ENCODE results near the gene ATXN10. TPM values are rescaled to one million over a fixed set of nuclear protein-coding genes. Genes with fewer than 3 reads are reported as not detected.

Gene ATXN10
- total RNA-seq, 6 donors from 2014 or later, result 90.2 to 137 (median 110) TPM

DNA sequence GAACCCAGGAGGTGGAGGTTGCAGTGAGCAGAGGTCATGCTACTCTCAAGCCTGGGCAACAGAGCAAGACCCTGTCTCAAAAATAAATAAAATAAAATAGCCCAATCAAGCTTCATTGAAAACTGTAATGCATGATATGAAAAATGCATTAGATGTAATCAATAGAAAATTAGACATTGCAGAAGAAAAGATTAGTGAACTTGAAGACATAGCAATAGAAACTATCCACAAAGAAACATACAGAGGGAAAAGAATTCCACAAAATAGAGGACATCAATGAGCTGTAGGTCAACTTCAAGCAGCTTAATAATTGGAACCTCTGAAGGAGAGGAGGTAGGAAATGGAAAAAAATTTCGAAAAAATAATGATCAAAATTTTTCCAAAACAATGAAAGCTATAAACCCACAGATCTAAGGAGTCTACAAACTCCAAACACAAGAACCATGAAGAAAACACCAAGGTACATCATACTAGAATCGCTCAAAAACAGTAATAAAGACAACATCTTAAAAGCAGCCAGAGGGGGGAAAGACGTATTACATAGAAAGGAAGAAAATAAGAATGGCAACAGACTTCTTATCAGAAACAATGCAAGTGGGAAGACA is 201.1 kb downstream of the ATXN10 start:
- TF ChIP-seq POLR2A (IDR thresholded peaks at IDR 0.05) (no peak), EP300 (IDR thresholded peaks at IDR 0.05) (no peak), POLR2AphosphoS5 (IDR thresholded peaks at IDR 0.05) (no peak)
- TF ChIP-seq, protein P1, sequence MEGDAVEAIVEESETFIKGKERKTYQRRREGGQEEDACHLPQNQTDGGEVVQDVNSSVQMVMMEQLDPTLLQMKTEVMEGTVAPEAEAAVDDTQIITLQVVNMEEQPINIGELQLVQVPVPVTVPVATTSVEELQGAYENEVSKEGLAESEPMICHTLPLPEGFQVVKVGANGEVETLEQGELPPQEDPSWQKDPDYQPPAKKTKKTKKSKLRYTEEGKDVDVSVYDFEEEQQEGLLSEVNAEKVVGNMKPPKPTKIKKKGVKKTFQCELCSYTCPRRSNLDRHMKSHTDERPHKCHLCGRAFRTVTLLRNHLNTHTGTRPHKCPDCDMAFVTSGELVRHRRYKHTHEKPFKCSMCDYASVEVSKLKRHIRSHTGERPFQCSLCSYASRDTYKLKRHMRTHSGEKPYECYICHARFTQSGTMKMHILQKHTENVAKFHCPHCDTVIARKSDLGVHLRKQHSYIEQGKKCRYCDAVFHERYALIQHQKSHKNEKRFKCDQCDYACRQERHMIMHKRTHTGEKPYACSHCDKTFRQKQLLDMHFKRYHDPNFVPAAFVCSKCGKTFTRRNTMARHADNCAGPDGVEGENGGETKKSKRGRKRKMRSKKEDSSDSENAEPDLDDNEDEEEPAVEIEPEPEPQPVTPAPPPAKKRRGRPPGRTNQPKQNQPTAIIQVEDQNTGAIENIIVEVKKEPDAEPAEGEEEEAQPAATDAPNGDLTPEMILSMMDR (IDR thresholded peaks at IDR 0.05), result no peak
- no peak overlapping the region for H3K4me3 ChIP-seq

DNA sequence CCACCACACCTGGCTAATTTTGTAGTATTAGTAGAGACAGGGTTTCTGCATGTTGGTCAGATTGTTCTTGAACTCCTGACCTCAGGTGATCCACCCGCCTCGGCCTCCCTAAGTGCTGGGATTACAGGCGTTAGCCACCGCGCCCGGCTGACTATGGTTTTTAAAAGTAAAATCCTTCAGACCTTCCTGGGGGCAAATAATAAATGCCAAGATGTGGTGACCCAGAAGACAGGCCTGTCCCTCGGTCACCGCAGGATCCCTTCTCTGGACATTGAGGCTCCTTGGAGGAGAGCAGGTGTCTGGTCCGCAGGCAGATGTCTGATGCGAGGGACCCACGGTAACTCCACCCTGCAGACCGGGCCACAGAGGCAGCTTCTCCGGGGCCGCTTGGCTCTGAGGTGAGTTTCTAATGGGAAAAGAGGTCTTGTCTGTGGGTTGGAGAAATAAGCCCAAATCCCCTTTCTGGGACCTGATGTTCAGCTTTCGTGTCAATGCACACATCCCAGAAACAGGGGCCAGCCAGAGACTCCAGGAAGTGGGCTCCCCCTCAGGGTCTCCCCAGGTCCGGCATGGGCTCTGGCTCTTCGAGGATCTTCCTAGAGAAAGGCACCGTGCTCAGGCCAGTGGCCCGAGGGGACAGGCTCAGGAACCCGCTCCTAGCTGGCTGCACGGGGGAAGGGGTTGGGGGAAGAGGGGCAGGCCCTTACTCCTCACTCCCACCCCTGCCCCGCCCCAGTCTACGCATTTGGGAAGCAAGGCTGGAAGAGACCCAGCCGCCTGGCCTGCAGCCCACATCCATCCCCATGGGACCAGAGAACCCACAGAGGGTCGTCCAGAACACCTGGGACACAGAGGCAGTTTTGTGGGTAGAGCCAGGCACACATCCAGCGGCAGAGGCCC is 204.8 kb downstream of the ATXN10 start:
- peak; percentile 16 to 46 for DNase-seq
- WGBS, 2 donors, result 89 to 96% methylated on average over 15 to 26 of the region's 26 CpGs

More for the DNA sequence above, 201.1 kb downstream of the ATXN10 start:
- Histone ChIP-seq H3K27ac (no peak overlapping the region), H3K4me1 (peaks cover under 1 to 2% (median under 1%) of the 10 kb centered on the region in 4 donors), H3K9me3 (peaks cover 0 to 5% (median 0%) of the 10 kb centered on the region in 4 donors), H3K27me3 (peaks cover 0 to 2% (median 0%) of the 10 kb centered on the region in 4 donors), H3K36me3 (no peaks in the 10 kb centered on the region)
- DNase-seq (no peak), ATAC-seq (ENCODE audit: low FRiP score in 2 of 2) (no peak)
- WGBS, 2 donors, result 81 to 94% methylated on average over 3 of the region's 3 CpGs

DNA sequence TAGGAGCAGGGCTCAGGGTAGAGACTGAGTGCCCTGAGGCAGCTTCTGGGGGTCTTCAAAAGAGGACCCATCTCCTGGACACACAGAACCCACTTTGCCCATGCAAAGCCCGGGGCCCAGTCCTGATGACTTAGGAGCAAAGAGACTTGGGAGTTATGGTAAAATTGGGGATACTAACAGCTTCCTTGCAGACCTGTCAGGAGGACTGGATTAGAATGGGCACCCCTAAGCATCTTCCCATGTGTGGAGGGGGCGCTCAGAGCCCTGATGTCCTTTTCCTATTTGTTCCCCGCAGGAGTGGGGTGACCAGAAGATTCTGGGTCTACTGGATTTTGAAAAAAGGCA is 205.4 kb downstream of the ATXN10 start:
- no peak overlapping the region for H3K4me3 ChIP-seq
- TF ChIP-seq, protein P1 (IDR thresholded peaks at IDR 0.05), result no peak
- no peak for TF ChIP-seq EP300 (IDR thresholded peaks at IDR 0.05)
- TF ChIP-seq POLR2A (IDR thresholded peaks at IDR 0.05), result no peak
- TF ChIP-seq POLR2AphosphoS5 (IDR thresholded peaks at IDR 0.05), result no peak
- H3K4me1 ChIP-seq, result peaks cover 0 to 9% (median 2%) of the 10 kb centered on the region in 4 donors
- WGBS, 2 donors, result 88 to 90% methylated on average over 2 to 3 of the region's 3 CpGs
- no peak for ATAC-seq (ENCODE audit: low FRiP score in 2 of 2)
- H3K27me3 ChIP-seq, result peaks cover 0 to 9% (median 4%) of the 10 kb centered on the region in 4 donors
- H3K9me3 ChIP-seq, result peaks cover 0 to 5% (median 0%) of the 10 kb centered on the region in 4 donors
- no peaks in the 10 kb centered on the region for H3K36me3 ChIP-seq
- peak in 1 of 2 donors; percentile 7 for DNase-seq
- H3K27ac ChIP-seq, result no peak overlapping the region

More for the DNA sequence above, 204.8 kb downstream of the ATXN10 start:
- Histone ChIP-seq H3K36me3 (no peaks in the 10 kb centered on the region), H3K27ac (no peak overlapping the region), H3K4me1 (peaks cover 0 to 9% (median 2%) of the 10 kb centered on the region in 4 donors), H3K4me3 (no peak overlapping the region), H3K9me3 (peaks cover 0 to 5% (median 0%) of the 10 kb centered on the region in 4 donors), H3K27me3 (peaks cover 0 to 7% (median 3%) of the 10 kb centered on the region in 4 donors)
- ATAC-seq (ENCODE audit: low FRiP score in 2 of 2), result no peak
- TF ChIP-seq EP300 (IDR thresholded peaks at IDR 0.05) (no peak), POLR2AphosphoS5 (IDR thresholded peaks at IDR 0.05) (no peak)
- TF ChIP-seq, protein P1 (IDR thresholded peaks at IDR 0.05), result no peak

DNA sequence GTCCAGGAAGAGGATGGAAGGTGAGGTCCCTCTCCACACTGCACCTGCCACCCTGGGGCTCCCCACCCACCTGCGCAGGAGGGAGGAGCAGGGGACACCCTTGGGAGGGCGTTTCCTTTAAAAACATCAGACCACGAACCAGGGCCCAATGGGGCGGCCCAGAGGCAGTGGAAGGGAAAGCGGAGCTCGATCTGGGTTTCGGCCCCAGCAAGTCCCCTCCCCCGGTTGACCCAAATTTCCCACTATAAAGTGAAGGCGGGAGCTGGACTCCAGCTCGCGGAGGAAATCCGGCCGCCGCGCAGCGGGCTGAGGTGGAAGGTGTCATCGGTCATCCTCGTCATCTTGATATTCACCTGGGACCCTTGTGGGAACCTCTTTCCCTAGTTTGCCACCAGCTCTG is 206.0 kb downstream of the ATXN10 start:
- ATAC-seq (ENCODE audit: low FRiP score in 2 of 2) (no peak), DNase-seq (peak; percentile 8 to 75)
- Histone ChIP-seq H3K4me1 (peaks cover 0 to 9% (median 2%) of the 10 kb centered on the region in 4 donors), H3K27me3 (peaks cover 0 to 9% (median 4%) of the 10 kb centered on the region in 4 donors), H3K4me3 (no peak overlapping the region), H3K36me3 (no peaks in the 10 kb centered on the region), H3K9me3 (no peaks in the 10 kb centered on the region), H3K27ac (no peak overlapping the region)
- WGBS, 2 donors, result 67 to 76% methylated on average over 18 of the region's 18 CpGs
- TF ChIP-seq, protein P1 (IDR thresholded peaks at IDR 0.05), result no peak
- TF ChIP-seq POLR2AphosphoS5 (IDR thresholded peaks at IDR 0.05) (no peak), POLR2A (IDR thresholded peaks at IDR 0.05) (no peak), EP300 (IDR thresholded peaks at IDR 0.05) (no peak)
